PC-3 (cell line): ENCODE results near the gene NOSTRIN. TPM values are rescaled to one million over a fixed set of nuclear protein-coding genes. Genes with fewer than 3 reads are reported as not detected.

Source experiments
- ATAC-seq: fragments of 200-7000 bp; cut with Tn5 transposase; 2 replicates; pipeline ENCODE4 v1.9.1; 2020; ENCODE audit warnings: mild to moderate bottlenecking, moderate library complexity
- BruUV-seq: library from RNA; stranded (reverse); fragments of 400-500 nt; replicated peaks from 2 replicates; lab custom pipeline; 2021; lab: Mats Ljungman, UMichigan
- CTCF ChIA-PET: fragments of 300-600 bp; sonication (Branson Sonifier 250); formaldehyde crosslinking; loops from one replicate; lab custom pipeline; 2022; ENCODE audit warnings: antibody characterized with exemption; lab: Charles Lee
- POLR2A ChIA-PET: fragments of 300-600 bp; sonication (Branson Sonifier 250); formaldehyde crosslinking; loops from one replicate; lab custom pipeline; 2022; ENCODE audit warnings: antibody characterized with exemption; ENCODE audit not compliant: unreplicated experiment; lab: Charles Lee
- DNase-seq: peaks from one replicate; pipeline ENCODE4 v3.0.0-alpha.2; 2015
- H2AFZ ChIP-seq: fragments of 300-600 bp; sonication (generic); 2 replicates; pipeline ENCODE4 v1.6.0; 2016; ENCODE audit warnings: antibody characterized with exemption, low read length
- H3F3A ChIP-seq: fragments of 300-600 bp; sonication (generic); one replicate; pipeline ENCODE4 v1.6.0; 2017; ENCODE audit warnings: antibody characterized with exemption, low read length, control low read depth, mild to moderate bottlenecking; ENCODE audit not compliant: unreplicated experiment
- H3K27ac ChIP-seq: fragments of 300-600 bp; sonication (generic); 2 replicates; pipeline ENCODE4 v1.5.1; 2016; ENCODE audit warnings: mild to moderate bottlenecking, low read length
- H3K27me3 ChIP-seq: fragments of 300-600 bp; sonication (generic); 2 replicates; pipeline ENCODE4 v1.6.1; 2016; ENCODE audit warnings: low read length, mixed read lengths
- H3K36me3 ChIP-seq: fragments of 300-600 bp; sonication (generic); 2 replicates; pipeline ENCODE4 v1.6.1; 2016; ENCODE audit warnings: low read depth, mixed run types, low read length, mixed read lengths
- H3K4me1 ChIP-seq: fragments of 300-600 bp; sonication (generic); 2 replicates; pipeline ENCODE4 v1.5.1; 2016; ENCODE audit warnings: low read length; ENCODE audit not compliant: insufficient read depth
- H3K4me2 ChIP-seq: fragments of 300-600 bp; sonication (generic); 2 replicates; pipeline ENCODE4 v1.6.0; 2016; ENCODE audit warnings: low read length
- H3K4me3 ChIP-seq: fragments of 300-600 bp; sonication (generic); 2 replicates; pipeline ENCODE4 v1.5.1; 2016; ENCODE audit warnings: mild to moderate bottlenecking, low read length, mixed read lengths
- H3K79me2 ChIP-seq: fragments of 300-600 bp; sonication (generic); 2 replicates; pipeline ENCODE4 v1.6.1; 2017; ENCODE audit warnings: low read length, mixed read lengths
- H3K9ac ChIP-seq: fragments of 300-600 bp; sonication (generic); 2 replicates; pipeline ENCODE4 v1.6.0; 2016; ENCODE audit warnings: mild to moderate bottlenecking, low read length
- H3K9me2 ChIP-seq: fragments of 300-600 bp; sonication (generic); replicated peaks from 2 replicates; pipeline ENCODE4 v1.6.1; 2016; ENCODE audit warnings: mixed run types, low read length, mixed read lengths
- H3K9me3 ChIP-seq: fragments of 300-600 bp; sonication (generic); 2 replicates; pipeline ENCODE4 v1.6.1; 2016; ENCODE audit warnings: low read length, mixed read lengths
- H4K20me1 ChIP-seq: fragments of 300-600 bp; sonication (generic); 2 replicates; pipeline ENCODE4 v1.6.1; 2016; ENCODE audit warnings: low read length, mixed read lengths
- CTCF ChIP-seq: fragments of 300-600 bp; sonication (generic); conservative IDR thresholded peaks from 2 replicates; pipeline ENCODE4 v1.5.1; 2017; ENCODE audit warnings: antibody characterized with exemption, low read depth, mild to moderate bottlenecking, low read length
- EZH2 ChIP-seq: fragments of 300-600 bp; sonication (generic); IDR thresholded peaks from one replicate; pipeline ENCODE4 v1.6.1; 2017; ENCODE audit warnings: antibody characterized with exemption, mild to moderate bottlenecking, low read length; ENCODE audit not compliant: unreplicated experiment
- EZH2phosphoT487 ChIP-seq: fragments of 300-600 bp; sonication (generic); IDR thresholded peaks from 2 replicates; pipeline ENCODE4 v1.6.1; 2018; ENCODE audit warnings: mild to moderate bottlenecking, antibody characterized with exemption, low read length, borderline replicate concordance
- intact Hi-C: fragments of 100-400 bp; cut with micrococcal nuclease; formaldehyde crosslinking; loops from 2 replicates; pipeline ENCODE4 v1.9.0; 2023
- total RNA-seq: library from RNA; depleted of rRNA; stranded (reverse); fragments of >200 nt; gene quantifications from 2 replicates; pipeline ENCODE4 v1.2.3, GENCODE V29; 2014; rRNA removed

The NOSTRIN gene
- total RNA-seq, 1 experiment from 2014 or later: 1.1 TPM

DNA sequence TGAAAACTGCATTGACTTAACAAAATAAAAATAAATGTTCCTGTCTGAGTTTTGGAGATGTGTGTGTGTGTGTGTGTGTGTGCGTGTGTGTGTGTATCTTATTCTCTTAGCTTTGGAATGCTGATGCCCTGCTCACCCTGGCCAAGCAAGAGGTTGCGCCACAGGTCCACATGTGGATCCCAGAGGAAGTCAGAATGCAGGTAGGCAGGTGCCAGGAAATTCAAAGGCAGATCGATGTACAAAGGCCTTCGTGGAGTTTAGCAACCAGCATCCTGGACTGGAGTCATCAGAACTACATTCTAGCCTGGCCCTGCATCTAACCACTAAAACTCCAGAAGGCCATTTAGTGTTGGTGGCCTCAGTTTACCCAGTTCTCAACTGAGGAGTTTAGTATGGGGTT is 111.1 kb downstream of the NOSTRIN start:
- no peaks in the 10 kb centered on the region for H3K9me2 ChIP-seq
- no peaks in the 10 kb centered on the region for H3K9me3 ChIP-seq
- H3K36me3 ChIP-seq: no peaks in the 10 kb centered on the region
- H3K4me3 ChIP-seq: no peak overlapping the region
- ChIA-PET POLR2A (no interaction called here), CTCF (no interaction called here)
- no peaks in the 10 kb centered on the region for H4K20me1 ChIP-seq
- DNase-seq (no peak), ATAC-seq (no peak)
- H3K4me1 ChIP-seq: no peaks in the 10 kb centered on the region
- no peaks in the 10 kb centered on the region for H3K79me2 ChIP-seq
- peaks cover 78% of the 10 kb centered on the region for H3K27me3 ChIP-seq
- H3F3A ChIP-seq: no peaks in the 10 kb centered on the region
- no peak for TF ChIP-seq EZH2
- no peak for TF ChIP-seq EZH2phosphoT487
- no peak for TF ChIP-seq CTCF
- BruUV-seq: no TSS peak
- no peak overlapping the region for H3K4me2 ChIP-seq
- H2AFZ ChIP-seq: no peak overlapping the region
- H3K9ac ChIP-seq: no peak overlapping the region
- H3K27ac ChIP-seq: no peak overlapping the region
- intact Hi-C loops: no loop called here

Other genes starting within 250 kb of the NOSTRIN start
- gene SPC25, start 87.8 kb downstream of the NOSTRIN start, total RNA-seq: 11.1 and 19.9 TPM in 2 replicates
- gene G6PC2, start 98.7 kb downstream of the NOSTRIN start, total RNA-seq: not detected in 2 replicates
- gene ABCB11, start 228.7 kb downstream of the NOSTRIN start, total RNA-seq: 0.11 and 0.29 TPM in 2 replicates